Right lobe of liver (tissue), 6 donors: ENCODE measurements around the gene TCF25. TPM values are rescaled to one million over a fixed set of nuclear protein-coding genes. Genes with fewer than 3 reads are reported as not detected.

ENCODE experiments used
- ATAC-seq, 4 donors: fragments of 200-7000 bp; cut with Tn5 transposase; one replicate each; pipeline ENCODE4 v1.9.1; 2020; ENCODE audit warnings: mild to moderate bottlenecking in 4 of 4, moderate library complexity in 4 of 4
- DNase-seq, 3 donors: peaks; one replicate each; pipeline ENCODE4 v3.0.0-alpha.2; 2020
- H3K27ac ChIP-seq, 3 donors: fragments of 200-600 bp; one replicate each; pipeline ENCODE4 v1.8.0; 2022
- H3K27me3 ChIP-seq, 2 donors: fragments of 200-600 bp; one replicate each; pipeline ENCODE4 v1.8.0; 2022
- H3K36me3 ChIP-seq, 4 donors: fragments of 200-600 bp; sonication (generic) in 1 of 4; one replicate each; pipeline versions ENCODE4 v1.5.1 to v1.8.0; 2017 to 2022; ENCODE audit warnings: control low read depth in 1 of 4
- H3K4me1 ChIP-seq, 4 donors: fragments of 200-600 bp; sonication (generic) in 1 of 4; one replicate each; pipeline versions ENCODE4 v1.5.1 to v1.8.0; 2017 to 2022; ENCODE audit warnings: control low read depth in 1 of 4
- H3K4me3 ChIP-seq, 3 donors: fragments of 200-600 bp; one replicate each; pipeline ENCODE4 v1.8.0; 2022
- H3K9me3 ChIP-seq, 4 donors: fragments of 200-600 bp; sonication (generic) in 1 of 4; one replicate each; pipeline versions ENCODE4 v1.5.1 to v1.8.0; 2017 to 2022; ENCODE audit warnings: control low read depth in 1 of 4
- POLR2A ChIP-seq: fragments of 450-650 bp; IDR thresholded peaks from one replicate; pipeline ENCODE4 v1.6.1; 2017; ENCODE audit warnings: antibody characterized with exemption, mild to moderate bottlenecking
- WGBS: methylation state at CpG from one replicate; pipeline ENCODE4 v1.1.6; 2018; ENCODE audit warnings: low coverage, low lambda C conversion rate; ENCODE audit not compliant: insufficient coverage; ENCODE audit errors: missing lambda C conversion rate; 5-methylcytosine and 5-hydroxymethylcytosine counted together
- intact Hi-C, 2 donors: fragments of 100-400 bp; cut with DNase I; formaldehyde crosslinking; loops; one replicate each; pipeline versions ENCODE4 v1.11.2 to v1.14.1; 2022
- total RNA-seq, 6 experiments: library from RNA; depleted of rRNA in 2 of 6; stranded (reverse); fragments of >200 nt in 2 of 6; fragmentation: NEBNext Ultra II Directional in 3 of 6; extraction: Animal tissue kit (Norgen Biotek cat#: 25700) in 3 of 6; gene quantifications; one replicate each; pipeline versions ENCODE4 v1.1.0 to v1.2.4, GENCODE V29; 2016 to 2023
- TF ChIP-seq, protein P1 (sequence below), 4 donors: fragments of 200-600 bp in 3 of 4; fragments of 450-650 bp in 1 of 4; IDR thresholded peaks; one replicate each; pipeline versions ENCODE4 v1.5.1 to v1.8.0; 2016 to 2022; ENCODE audit warnings: antibody characterized with exemption in 4 of 4, mild to moderate bottlenecking in 2 of 4
- donor health status: DM: no; HTN: yes; CAD: no.
- donor health status: DM: no; HTN: no; CAD: no.
- donor health status: DM: no; HTN: no; CAD: no.
- donor health status: DM: no; HTN: yes; CAD: no.
- donor health status: DM: no; HTN: yes; CAD: no.

TCF25 gene
- total RNA-seq, 6 experiments from 2014 or later = 66.6 to 91.6 (median 77.9) TPM

DNA sequence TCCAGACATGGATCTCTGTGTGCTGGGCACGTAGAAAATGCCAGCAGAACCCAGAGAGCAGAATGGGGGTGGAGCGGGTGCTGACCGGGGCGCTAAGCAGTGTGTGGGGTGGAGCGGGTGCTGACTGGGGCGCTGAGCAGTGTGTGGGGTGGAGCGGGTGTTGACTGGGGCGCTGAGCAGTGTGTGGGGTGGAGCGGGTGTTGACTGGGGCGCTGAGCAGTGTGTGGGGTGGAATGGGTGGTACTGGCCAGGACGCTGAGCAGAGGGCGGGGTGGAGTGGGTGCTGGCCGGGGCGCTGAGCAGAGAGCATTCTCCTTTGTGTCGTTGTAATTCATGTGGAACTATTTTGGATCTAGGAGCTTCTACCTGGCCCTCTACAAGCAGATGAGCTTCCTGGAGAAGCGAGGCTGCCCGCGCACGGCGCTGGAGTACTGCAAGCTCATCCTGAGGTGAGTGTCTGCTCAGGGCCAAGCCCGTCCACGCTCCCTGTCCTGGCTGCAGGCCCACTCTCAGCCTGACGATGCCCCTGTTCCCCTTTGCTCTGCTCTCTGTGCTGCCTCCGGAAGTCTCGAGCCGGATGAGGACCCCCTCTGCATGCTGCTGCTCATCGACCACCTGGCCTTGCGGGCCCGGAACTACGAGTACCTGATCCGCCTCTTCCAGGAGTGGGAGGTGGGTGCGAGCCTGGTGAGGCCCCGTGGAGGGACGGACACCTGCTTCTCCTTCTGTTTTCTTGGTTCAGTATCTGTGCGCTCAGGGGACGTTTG is 25.0 kb downstream of the TCF25 start:
- intact Hi-C loops = no loop called here
- H3K27me3 ChIP-seq = no peaks in the 10 kb centered on the region
- 82% methylated on average over 17 of the region's 36 CpGs for WGBS
- H3K36me3 ChIP-seq = peaks cover 0 to 68% (median 26%) of the 10 kb centered on the region in 4 donors
- H3K4me3 ChIP-seq = no peak overlapping the region
- no peaks in the 10 kb centered on the region for H3K9me3 ChIP-seq
- peak in 1 of 4 donors; percentile 20 for ATAC-seq
- no peaks in the 10 kb centered on the region for H3K4me1 ChIP-seq
- DNase-seq = no peak
- TF ChIP-seq, protein P1, sequence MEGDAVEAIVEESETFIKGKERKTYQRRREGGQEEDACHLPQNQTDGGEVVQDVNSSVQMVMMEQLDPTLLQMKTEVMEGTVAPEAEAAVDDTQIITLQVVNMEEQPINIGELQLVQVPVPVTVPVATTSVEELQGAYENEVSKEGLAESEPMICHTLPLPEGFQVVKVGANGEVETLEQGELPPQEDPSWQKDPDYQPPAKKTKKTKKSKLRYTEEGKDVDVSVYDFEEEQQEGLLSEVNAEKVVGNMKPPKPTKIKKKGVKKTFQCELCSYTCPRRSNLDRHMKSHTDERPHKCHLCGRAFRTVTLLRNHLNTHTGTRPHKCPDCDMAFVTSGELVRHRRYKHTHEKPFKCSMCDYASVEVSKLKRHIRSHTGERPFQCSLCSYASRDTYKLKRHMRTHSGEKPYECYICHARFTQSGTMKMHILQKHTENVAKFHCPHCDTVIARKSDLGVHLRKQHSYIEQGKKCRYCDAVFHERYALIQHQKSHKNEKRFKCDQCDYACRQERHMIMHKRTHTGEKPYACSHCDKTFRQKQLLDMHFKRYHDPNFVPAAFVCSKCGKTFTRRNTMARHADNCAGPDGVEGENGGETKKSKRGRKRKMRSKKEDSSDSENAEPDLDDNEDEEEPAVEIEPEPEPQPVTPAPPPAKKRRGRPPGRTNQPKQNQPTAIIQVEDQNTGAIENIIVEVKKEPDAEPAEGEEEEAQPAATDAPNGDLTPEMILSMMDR (IDR thresholded peaks at IDR 0.05) = no peak
- TF ChIP-seq POLR2A = no peak
- no peak overlapping the region for H3K27ac ChIP-seq

DNA sequence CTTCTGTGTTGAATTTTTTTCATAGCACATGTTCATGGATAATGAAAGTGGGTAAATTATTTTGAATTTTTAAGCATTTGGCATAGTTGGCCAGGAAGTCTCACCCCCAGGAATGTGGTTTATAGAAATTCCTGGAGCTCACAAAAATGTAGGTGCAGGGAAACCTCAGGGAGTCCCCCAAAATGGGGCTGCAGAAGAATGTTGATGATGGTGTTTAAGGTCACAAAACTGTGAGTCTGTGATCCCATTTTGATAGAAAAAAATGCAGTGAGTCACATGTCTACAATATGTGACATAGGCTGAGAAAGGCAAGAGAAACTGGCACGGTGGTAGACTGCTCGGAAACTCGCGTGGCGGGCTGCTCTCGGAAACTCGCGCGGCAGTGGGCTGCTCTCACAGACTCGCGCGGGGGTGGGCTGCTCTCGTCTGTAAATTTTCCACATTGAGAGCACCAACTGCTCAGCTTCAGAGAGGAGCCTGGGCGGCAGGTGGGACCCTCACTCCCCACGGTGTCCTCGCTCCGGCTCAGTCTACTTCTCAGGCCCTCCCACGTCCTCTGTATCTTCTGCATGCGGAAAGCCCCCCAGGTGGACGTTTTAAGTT is 26.6 kb downstream of the TCF25 start:
- intact Hi-C loops = no loop called here
- TF ChIP-seq POLR2A = no peak
- TF ChIP-seq, protein P1 (IDR thresholded peaks at IDR 0.05) = no peak
- DNase-seq = no peak
- 92% methylated on average over 16 of the region's 20 CpGs for WGBS
- no peak for ATAC-seq
- no peaks in the 10 kb centered on the region for H3K9me3 ChIP-seq
- H3K27me3 ChIP-seq = no peaks in the 10 kb centered on the region
- H3K27ac ChIP-seq = no peak overlapping the region
- H3K36me3 ChIP-seq = peaks cover 0 to 68% (median 27%) of the 10 kb centered on the region in 4 donors
- no peak overlapping the region for H3K4me3 ChIP-seq
- no peaks in the 10 kb centered on the region for H3K4me1 ChIP-seq

DNA sequence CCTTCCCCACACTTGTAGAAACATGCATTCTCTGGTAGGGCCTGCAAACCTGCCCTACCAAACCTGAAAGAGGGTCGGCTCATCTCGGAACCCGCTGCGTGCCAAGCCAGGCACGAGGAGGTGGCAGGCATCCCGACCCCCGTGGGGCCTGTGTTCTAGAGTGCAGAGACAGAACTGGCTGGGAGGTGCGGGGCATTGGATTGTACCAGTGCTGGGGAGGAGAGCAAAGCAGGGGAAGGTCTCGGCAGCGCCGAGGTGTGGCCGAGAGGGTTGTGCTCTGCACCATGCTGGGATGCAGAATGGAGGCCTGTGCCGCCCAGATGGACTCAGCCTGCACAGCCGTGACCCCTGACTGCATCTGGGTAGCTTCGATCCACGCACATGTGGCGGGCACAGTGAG is 27.5 kb downstream of the TCF25 start:
- intact Hi-C loops = no loop called here
- TF ChIP-seq POLR2A = no peak
- TF ChIP-seq, protein P1 (IDR thresholded peaks at IDR 0.05) = no peak
- ATAC-seq (no peak), DNase-seq (no peak)
- Histone ChIP-seq H3K4me1 (no peaks in the 10 kb centered on the region), H3K27me3 (no peaks in the 10 kb centered on the region), H3K36me3 (peaks cover 0 to 59% (median 26%) of the 10 kb centered on the region in 4 donors), H3K9me3 (no peaks in the 10 kb centered on the region), H3K4me3 (no peak overlapping the region), H3K27ac (no peak overlapping the region)
- WGBS = no CpG with 5 or more reads among the region's 17 CpGs

DNA sequence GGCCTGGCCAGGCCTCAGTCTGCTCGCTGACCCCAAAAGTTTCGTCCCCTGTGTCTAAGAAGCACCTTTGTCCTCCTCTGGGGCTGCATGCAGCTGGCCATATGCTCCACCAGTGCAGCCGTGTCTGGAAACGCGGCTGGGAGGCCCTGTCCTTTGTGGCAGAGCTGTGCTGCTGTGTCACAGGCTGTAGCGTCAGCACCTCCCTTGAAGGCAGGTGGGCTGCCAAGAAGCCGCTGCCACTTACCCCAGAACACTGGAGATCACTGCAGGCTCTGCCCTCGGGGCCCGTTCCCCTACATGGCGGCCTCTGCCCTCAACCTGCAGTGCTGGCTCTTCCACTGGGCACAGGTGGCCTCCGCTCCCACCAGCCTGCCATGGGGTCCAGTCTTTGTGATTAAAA is 29.6 kb downstream of the TCF25 start:
- intact Hi-C loops = no loop called here
- TF ChIP-seq POLR2A = no peak
- TF ChIP-seq, protein P1 (IDR thresholded peaks at IDR 0.05) = no peak
- H3K27ac ChIP-seq = no peak overlapping the region
- H3K4me1 ChIP-seq = no peaks in the 10 kb centered on the region
- DNase-seq (no peak), ATAC-seq (peak in 1 of 4 donors; percentile 21)
- H3K4me3 ChIP-seq = no peak overlapping the region
- 92% methylated on average over 2 of the region's 11 CpGs for WGBS
- H3K27me3 ChIP-seq = no peaks in the 10 kb centered on the region
- no peaks in the 10 kb centered on the region for H3K9me3 ChIP-seq
- peaks cover 0 to 52% (median 22%) of the 10 kb centered on the region in 4 donors for H3K36me3 ChIP-seq
